HG03558 (cell line): ENCODE measurements around the gene OPHN1.

Experiments used
- ATAC-seq: cut with Tn5 transposase; IDR thresholded peaks from one replicate; pipeline ENCODE4 v1.9.1; 2021; ENCODE audit warnings: moderate number of reproducible peaks; ENCODE audit not compliant: unreplicated experiment; ENCODE audit errors: extremely low read depth

OPHN1 gene

GRCh38 chrX:68433155-68433980 lies at the start of gene OPHN1:
Gene OPHN1 (minus strand): TSS chrX:68433495. CDS start chrX:68433020, 475 bp downstream.
- no peak for ATAC-seq

DNA sequence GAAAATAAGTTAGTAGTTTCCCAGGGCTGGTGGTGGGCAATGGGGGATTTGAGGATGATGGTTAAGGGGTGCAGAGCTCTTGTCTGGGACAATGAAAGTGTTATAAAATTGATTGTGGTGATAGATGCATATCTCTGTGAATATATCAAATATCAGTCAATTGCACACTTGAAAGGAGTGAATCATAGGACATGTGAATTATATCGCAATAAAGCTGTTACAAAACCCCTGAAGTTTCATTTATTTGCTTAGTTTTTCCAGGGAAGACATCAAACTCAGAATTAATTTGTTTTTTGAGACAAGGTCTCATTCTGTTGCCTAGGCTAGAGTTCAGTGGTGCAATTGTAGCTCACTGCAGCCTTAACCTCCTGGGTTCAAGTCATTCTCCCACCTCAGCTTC lies 47.7 kb upstream of the OPHN1 start:
- ATAC-seq = no peak

GRCh38 chrX:68464796-68465195 lies 31.5 kb upstream of the OPHN1 start:
- no peak for ATAC-seq

DNA sequence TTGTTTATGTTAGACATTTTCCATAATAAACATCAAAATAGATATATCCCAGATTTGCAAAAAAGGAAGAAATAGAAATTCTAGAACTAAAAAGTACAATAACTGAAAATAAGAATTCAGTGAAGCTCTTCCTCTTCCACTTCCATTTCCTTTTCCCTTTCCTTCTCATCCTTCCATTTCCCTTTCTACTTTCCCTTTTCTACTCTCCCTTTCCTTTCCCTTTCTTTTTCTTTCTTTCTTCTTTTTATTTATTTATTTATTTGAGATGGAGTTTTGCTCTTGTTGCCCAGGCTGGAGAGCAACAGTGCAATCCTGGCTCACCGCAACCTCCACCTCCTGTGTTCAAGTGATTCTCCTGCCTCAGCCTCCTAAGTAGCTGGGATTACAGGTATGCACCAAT lies 30.6 kb upstream of the OPHN1 start:
- no peak for ATAC-seq

DNA sequence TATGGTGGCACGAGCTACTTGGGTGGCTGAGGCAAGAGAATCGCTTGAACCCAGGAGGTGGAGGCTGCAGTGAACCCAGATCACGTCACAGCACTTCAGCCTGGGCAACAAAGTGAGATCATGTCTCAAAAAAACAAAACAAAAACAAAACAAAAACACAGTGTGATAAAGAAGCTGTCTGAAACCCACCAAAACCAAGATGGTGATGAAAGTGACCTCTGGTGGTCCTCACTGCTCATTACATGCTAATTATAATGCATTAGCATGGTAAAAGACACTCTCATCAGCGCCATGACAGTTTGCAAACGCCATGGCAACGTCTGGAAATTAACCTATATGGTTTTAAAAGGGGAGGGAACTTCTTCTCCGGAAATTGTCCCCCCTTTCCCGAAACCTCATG lies 29.4 kb upstream of the OPHN1 start:
- no peak for ATAC-seq

GRCh38 chrX:68462197-68462596 lies 28.9 kb upstream of the OPHN1 start:
- ATAC-seq = no peak

DNA sequence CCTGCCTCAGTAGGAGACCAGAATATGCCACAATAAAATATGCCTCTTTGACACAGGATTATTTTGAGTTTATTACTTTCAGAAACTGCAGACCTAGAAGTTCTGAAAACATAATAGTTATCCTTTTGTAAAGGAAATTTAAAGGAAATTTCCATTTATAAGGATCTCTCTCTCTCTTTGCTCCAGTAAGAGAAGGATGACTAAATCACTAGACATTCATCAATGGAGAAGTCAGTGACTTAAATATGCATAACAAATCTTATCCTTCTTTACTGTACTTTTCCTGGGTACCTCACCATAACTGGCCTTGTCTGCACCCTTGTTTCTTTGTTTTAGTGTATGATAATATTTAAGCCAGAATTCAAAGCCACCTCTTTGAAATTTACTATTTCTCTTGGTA lies 28.3 kb upstream of the OPHN1 start:
- no peak for ATAC-seq

GRCh38 chrX:68461093-68461492 lies 27.8 kb upstream of the OPHN1 start:
- no peak for ATAC-seq

DNA sequence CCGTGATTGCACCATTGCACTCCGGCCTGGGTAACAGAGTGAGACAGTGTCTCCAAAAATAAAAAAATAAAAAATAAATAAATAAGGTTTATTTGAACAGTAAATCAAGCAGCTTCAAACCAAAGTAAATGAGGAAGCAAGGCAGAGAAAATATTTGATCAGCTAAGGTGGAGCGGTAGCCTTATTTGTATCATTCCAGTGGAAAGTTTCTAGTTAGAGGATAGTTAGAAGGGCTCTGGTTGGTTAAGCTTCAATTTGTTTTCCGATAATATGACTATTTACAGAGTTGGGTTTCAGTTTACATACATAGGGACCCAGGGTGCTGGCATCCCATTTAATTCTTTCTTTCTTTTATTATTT lies 21.8 kb upstream of the OPHN1 start:
- ATAC-seq = no peak

- ATAC-seq = no peak
These were observed 21.3 kb upstream of the OPHN1 start for GRCh38 chrX:68454476-68455150.

GRCh38 chrX:68451720-68452119 lies 18.4 kb upstream of the OPHN1 start:
- ATAC-seq = no peak

- no peak for ATAC-seq
These were observed 10.0 kb upstream of the OPHN1 start for GRCh38 chrX:68443155-68443868.

DNA sequence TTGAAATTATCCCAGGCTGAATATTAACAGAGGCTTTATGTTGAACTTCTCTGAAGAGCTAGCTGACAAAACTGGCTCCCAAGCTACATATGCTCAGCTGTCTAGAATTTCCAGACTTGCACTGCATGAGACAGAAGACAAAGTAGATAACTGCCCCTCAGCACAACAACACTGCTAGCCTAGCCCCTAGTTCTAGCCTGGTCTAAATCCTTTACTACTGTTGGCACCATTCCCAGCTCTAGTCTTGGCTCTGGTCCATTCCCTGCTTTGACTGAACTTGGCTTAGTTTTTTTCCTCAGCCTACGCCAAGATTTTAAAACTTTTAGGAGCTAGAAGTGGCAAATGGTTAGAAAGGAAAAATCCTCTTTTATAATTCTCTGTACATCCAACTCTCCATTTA lies 7.6 kb upstream of the OPHN1 start:
- ATAC-seq = no peak

DNA sequence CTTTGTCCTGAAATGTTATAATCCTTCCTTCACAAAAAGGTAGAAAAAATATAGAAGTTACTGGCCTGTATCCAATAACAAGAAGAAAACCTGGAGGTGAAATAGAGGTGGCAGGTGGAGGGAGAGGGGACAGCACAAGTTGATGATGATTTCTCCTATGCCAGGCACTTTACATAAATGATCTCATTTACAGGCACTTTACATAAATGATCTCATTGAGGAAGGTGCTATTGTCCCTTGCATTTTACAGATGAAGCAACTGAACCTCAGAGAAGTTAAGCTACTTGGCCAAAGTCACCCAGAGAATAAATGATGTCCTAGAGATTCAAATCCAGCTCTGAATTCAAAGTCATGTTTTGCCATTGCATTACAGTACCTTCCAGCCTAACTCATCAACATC lies 7.1 kb upstream of the OPHN1 start:
- ATAC-seq = no peak

GRCh38 chrX:68439341-68439740 lies 6.0 kb upstream of the OPHN1 start:
- ATAC-seq = no peak

DNA sequence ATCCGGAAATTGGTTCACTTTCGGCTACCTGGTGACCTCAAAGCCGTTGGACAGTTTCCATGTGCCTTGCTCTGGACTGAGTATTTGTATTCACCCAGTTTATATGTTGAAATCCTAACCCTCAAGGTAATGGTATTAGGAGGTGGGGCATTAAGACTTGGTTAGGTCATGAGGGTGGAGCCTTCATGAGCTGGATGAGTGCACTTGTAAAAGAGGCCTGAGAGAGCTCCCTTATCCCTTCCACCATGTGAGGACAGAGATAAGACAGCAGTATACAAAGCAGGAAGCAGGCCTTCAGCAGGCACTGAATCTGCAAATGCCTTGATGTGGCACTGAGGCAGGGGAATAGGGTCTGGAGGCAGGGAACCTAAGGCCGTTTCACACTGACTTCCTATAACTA lies 5.3 kb upstream of the OPHN1 start:
- no peak for ATAC-seq

GRCh38 chrX:68433981-68434299 lies 645 bp upstream of the OPHN1 start:
- ATAC-seq = no peak

- ATAC-seq = no peak
These were observed 647 bp downstream of the OPHN1 start for GRCh38 chrX:68432648-68433047.

DNA sequence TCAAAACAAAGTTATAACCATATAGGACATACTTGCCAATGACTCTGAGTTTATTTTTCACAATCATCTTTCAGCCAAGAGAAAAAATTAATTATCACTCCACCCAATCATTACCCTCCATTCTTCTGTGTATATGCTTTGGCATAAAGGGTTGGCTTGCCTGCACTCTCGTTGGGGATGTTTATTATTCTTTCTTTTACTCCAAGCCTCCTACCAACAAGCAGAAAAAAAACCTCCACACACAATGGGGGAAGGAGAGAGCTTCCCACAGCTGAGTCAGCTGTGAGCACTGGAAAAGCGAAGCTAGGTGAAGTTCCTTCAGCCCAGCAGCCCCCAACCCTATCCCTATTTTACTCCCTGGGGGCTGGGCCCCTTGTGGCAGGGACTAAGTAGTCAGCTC lies 1.5 kb downstream of the OPHN1 start:
- no peak for ATAC-seq

DNA sequence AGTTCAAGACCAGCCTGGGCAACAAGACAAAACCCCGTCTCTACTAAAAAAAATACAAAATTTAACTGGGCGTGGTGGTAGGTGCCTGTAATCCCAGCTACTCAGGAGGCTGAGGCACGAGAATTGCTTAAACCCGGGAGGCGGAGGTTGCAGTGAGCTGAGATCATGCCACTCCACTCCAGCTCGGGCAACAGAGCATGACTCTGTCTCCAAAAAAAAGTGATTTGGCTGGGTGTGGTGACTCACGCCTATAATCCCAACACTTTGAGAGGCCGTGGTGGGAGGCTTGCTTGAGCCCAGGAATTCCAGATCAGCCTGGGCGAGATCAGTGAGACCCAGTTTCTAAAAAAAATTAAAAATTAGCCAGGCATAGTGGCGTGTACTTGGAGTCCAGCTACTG lies 4.1 kb downstream of the OPHN1 start:
- no peak for ATAC-seq

DNA sequence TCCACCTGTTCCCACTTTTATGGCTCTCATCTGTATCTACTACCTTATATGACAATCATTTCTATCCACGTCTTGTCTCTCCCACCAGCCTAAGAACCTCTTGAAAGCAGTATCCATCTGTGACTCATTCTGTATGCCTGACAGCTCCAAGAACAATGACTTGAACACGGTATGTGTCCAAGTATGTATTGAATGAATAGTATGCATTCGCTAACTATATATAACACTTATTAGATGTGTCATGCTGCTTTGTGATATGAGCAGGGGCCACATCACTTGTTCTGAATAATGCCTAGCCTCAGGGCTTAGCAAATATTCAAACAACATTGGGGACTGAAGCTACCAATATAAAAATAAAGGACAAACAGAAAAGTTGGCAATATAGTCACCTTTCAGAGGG lies 4.9 kb downstream of the OPHN1 start:
- no peak for ATAC-seq

GRCh38 chrX:68424719-68425118 lies 8.6 kb downstream of the OPHN1 start:
- ATAC-seq = no peak
